HG03342 (cell line): ENCODE measurements around the gene MTA1.
A peak's percentile ranks its signal among the peaks of the same experiment; 100 is the strongest.

ENCODE experiments used
- ATAC-seq: cut with Tn5 transposase; IDR thresholded peaks from one replicate; pipeline ENCODE4 v1.9.1; 2021; ENCODE audit warnings: mild to moderate bottlenecking, moderate library complexity; ENCODE audit not compliant: unreplicated experiment

MTA1 gene

DNA sequence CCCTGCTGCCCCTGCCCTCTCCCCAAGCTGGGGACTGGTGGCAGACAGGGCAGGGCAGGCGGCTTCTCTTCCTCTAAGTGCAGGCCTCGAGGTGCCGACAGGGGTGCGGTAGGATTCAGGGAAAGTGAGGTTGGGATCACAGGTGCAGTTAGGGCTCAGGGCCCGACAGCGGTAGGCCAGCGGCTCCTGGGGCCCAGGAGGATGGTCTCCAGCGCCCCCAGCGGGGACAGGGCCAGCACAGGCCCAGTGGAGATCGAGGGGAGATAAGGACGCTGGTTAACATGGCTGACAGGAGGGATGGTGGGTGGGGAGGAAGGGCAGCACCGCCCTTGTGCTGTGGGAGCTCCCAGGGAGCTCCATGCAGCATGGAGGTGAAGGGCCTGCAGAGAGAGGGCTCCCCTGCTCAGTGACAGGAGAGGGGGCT is 66.1 kb downstream of the MTA1 start:
- ATAC-seq: no peak

- ATAC-seq: no peak
These were observed 66.7 kb downstream of the MTA1 start, which contains the start of gene CRIP1 for GRCh38 chr14:105486163-105486973. Gene CRIP1 (plus strand): TSS chr14:105486886. CDS start chr14:105487260, 374 bp downstream.

DNA sequence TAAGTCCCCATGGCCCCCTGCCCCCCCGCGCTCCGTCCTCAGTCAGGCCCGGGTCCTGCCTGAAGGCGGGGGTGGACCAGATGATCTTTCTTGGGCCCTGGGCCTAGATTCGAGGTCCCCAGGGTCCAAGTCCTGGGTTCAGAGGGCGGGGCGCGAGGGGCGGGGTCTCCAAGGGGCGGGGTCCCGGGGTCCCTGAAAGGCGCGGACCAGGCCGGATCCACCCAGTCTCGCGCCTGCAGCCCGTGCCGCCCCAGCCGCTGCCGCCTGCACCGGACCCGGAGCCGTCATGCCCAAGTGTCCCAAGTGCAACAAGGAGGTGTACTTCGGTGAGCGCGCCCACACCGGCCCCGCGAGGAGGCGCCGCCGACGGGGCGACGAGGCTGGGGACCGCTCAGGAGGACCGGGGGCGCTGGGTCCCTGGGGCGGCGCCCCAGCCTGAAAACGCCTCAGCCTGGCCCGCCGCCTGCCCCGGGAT is 67.4 kb downstream of the MTA1 start:
- ATAC-seq: no peak

DNA sequence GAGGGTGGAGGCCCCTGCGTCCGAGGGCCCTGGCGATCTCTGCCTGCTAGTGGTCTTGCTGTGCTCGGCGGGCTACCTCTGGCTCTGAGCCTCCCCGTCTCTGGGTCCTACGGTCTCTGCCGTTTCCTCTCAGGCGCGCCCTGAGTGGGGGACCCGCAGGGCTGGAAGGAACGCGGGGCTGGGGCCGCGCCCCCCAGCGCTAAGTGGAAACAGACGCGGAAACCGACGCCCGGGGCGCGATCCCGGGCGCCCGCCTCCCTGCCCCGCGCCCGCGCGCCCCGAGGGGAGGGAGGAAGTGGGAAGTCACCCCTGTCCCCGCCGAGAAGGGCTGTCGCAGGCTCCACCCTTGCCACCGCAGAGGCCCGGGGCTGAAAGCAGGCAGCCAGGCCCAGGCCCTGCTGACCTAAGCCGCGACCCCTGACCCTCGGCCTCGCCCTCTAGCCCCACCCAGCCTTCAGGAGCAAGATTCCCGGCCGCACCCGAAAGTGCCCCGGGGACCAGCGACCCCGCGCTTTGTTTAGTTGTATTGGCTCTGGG is 67.9 kb downstream of the MTA1 start:
- no peak for ATAC-seq

GRCh38 chr14:105487986-105488777 is 68.6 kb downstream of the MTA1 start:
- ATAC-seq: no peak

DNA sequence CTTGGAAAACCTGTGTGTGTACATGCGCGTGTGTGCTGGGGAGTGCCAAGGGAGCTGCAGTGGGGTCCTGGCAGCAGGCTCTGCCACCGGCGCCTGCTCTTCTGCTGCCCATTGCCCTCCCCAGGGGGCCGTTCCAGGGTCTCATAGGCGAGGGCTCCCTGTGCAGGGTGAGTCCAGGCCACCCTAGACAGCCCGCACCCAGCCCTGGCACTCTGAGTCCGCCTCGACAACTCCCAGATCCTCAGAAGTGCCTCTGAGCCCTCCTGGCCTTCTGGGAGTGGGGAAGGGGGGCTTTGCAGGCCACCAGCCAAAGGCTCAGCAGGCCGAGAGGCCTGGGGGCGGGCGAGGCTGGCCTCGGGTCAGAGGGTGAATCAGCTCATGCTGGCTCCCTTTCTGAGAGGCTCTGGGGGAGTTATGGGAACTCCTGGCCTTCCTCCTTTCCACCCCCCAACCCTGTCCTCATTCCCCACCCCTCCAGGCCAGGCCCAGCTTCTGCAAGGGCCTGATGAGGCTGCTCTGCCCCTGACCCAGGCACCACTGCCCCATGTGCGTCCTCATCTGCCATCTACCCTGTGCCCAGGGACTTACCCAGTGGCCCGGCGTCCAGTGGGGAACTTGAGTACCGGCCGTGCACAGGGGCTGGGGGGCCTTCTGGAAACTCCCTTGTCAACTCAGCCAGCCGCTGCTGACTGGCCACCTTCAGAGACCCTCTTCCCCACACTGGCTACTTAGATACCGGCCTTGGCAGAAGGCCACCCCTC is 69.3 kb downstream of the MTA1 start:
- no peak for ATAC-seq

- ATAC-seq: no peak
These were observed 70.1 kb downstream of the MTA1 start for GRCh38 chr14:105489542-105490266.

DNA sequence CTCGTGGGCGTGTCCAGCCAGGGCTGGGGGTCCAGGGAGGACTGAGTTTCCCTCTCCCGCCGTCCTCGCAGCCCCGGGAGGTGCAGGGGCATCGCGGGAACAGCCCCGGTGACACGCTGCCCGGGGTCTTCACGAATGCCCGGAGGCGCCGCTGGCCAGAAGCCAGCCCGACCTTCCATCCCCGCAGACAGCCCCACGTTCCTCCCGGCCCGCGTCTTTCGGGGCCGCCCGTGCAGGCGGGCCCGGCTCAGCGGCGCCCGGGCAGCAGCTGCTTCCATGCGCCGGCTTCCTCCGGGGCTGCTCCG is 70.6 kb downstream of the MTA1 start:
- peak; percentile 1 for ATAC-seq

DNA sequence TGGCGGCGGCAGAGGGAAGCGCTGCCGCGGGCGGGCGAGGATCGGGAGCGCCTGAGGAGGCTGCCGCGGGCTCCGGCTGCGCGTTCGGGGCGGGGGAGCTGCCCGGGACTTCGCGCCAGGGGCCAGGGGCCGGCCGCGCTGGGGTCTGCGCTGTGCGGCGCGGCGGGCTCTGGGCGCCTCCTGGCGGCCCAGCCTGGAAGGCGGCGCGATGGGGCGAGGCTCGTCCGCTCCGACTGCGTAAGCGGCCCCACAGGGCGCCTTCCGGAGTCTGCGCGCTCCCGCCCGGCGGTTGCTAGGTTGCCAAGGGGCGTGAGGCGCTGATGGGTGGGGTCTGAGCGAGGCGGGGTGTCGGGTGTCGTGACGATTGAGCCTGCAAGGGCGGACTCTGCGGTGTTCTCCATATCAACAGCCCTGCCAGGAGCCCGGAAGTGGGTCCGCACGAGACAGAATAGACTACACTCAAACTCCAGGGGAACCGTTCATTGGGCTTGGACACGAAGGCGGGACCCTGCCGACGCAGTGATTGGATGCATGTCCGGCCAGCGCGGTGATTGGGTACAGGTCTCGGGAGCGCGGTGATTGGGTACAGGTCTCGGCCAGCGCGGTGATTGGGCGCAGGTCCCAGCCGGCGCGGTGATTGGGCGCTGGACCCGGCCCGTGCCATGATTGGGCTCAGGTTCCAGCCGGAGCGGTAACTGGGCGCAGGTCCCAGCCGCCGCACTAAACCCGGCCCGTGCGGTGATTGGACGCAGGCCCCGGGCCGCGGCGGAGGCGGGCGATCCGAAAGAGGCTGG is 71.1 kb downstream of the MTA1 start, which contains the start of gene TEDC1:
Gene TEDC1 (plus strand): TSS at position 675 of the 794 bp plus-strand sequence. CDS start 130 bp downstream, outside the sequence.
- ATAC-seq: peak; percentile 66

DNA sequence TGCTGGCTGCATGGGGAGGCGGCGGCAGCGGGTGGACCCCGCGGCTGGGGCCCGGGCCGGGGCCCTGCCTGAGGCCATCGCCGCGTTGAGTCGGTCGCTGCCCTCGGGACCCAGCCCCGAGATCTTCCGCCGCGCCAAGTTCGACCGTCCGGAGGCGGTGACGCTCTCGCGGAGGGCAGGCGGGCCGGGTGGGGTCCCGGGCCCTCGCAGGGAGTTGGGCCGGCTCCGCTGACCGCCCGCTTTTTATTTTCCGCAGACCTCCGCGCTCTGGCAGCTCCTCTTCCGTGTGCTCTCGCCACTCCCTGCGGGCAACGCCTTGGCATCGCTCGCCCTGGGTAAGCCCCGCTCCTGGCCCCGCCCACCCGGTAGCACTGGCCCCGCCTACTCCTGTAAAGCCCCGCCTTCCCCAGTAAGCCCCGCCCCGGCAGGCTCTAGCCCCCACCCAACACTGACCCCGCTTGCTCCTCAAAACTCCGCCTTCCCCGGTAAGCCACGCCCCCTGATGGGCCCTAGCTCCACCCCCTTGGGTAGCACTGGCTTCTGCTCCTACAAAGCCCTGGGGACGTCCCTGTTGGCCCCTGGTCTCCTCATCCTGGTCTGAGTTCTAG is 71.8 kb downstream of the MTA1 start:
- ATAC-seq: peak; percentile 0

GRCh38 chr14:105492031-105492970 is 72.7 kb downstream of the MTA1 start:
- ATAC-seq: no peak

DNA sequence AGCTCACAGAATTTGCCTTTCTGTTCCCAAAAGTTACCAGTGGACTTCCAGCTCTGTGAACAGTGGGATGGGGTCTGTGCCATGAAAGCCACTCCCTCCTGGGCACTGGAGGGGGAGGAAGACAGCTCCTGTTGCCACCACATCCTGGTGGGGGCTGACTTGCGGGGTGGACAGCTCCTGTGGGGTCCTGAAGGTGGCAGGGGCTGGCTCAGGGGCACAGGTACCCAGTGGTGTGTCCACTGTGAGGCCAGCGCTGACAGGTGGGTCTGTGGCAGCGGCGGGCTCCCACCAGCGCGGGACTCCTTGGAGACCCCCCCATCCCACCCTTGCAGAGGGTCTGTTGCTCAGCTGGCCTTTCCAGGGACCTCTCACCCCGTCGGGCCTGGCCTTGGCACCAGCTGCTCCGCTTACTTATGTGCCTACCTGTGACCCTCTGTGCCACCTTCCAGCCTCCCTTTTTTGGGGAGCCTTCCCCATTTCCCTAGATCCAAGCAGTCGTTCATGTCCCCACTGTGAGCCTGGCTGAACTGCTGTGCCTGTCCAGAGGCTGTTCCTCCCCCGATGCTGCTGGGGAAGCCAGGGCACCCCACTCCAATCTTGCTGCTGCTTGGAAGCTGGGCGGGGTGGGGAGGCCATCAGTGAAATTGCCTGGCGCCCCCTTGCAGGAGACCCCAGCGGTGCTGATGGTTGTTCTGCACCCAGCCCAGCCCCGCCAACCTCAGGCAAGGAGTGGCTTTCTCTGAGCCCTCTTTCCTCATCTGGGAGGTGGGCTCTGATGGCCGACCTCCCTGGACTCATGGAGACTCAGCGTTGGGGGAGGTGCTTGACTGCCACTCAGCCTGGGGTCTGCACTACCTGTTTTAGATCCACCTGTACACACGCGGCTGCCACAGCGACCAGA is 73.6 kb downstream of the MTA1 start:
- ATAC-seq: no peak

DNA sequence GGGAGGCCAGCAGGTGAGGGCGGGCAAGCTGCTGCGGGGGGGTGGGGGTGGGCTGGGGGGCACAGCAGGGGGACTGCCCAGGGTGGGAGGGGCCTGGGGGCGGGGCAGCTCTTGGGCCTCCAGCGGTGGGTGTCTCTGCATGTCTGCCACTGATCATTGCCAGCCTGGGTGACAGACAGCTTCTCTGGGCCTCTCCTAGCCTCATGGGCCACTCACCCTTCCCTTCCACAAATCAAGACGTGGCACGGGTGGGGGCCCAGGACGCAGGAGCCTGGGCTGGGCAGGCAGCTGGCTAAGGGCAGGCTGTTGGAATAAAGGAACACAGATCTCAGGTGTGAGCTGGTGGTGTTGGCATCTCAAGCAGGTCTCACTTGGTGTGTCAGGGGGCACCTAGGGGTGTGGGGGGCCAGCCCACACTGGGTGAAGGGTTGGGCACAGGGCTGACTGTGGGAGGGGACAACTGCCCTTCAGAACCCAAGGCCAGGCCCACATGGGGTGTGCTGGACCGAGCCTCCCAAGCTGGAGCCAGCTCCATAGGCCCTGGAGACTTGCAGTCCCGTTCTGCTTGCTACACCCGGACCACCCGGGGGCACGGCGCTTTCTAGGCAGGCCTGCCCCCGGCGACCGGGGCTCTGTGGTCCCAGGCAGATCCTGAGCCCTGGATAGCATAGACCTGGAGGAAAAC is 74.4 kb downstream of the MTA1 start:
- ATAC-seq: no peak

DNA sequence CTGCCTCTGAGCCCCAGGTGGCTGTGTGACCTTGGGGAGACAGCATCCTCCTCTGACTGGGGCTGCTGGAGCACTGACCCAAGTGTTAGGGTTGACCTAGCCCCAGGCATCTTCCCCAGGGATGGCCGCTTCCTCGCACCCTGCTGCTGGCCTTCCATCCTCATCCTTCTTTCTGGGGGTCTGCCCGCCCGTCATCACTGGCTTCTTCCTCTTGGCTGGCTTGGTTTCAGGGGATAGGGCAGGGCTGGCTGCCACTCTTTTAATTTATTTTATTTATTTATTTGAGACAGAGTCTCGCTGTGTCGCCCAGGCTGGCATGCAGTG is 74.9 kb downstream of the MTA1 start:
- ATAC-seq: no peak

- no peak for ATAC-seq
These were observed 75.7 kb downstream of the MTA1 start for GRCh38 chr14:105495101-105495989.
